HG02973 (cell line): ENCODE measurements around the gene LPCAT2.

Experiments
- ATAC-seq: cut with Tn5 transposase; IDR thresholded peaks from one replicate; pipeline ENCODE4 v1.9.1; 2021; ENCODE audit warnings: moderate library complexity; ENCODE audit not compliant: unreplicated experiment

The LPCAT2 gene

DNA sequence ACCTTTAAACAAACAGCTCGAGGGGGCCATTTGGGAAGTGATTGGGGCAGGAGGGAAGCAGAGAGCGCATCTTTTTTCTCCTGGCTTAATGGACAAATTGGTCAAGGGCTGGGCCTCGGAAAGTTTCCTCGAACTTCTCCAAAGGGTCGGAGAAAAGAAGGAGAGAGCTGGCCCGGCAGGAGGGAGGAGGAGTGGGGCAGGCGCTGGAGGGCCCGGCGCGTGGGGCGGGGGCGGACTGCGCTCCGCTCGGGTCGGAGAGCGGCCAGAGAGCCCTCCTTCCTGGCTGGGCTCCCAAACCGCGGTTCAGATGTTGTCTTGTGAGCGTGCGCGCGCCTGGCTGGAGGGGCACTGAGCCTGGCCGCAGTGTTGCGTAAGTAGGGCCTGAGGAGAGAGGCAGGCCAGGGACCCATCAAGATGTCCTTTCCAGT, 28.6 kb upstream of the LPCAT2 start:
- ATAC-seq, result no peak

DNA sequence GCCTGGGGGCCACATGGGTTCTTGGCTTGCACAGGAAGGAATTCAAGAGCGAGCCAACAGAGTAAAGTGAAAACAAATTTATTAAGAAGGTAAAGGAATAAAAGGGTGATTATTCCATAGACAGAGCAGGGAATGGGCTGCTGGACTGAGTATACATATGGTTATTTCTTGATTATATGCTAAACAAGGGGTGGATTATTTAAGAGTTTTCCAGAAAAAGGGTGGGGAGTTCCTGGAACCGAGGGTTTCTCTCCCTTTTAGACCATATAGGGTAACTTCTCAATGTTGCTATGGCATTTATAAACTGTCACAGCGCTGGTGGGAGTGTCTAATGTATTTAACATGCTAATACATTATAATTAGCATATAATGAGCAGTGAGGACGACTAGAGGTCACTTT, 27.8 kb upstream of the LPCAT2 start:
- ATAC-seq, result no peak

DNA sequence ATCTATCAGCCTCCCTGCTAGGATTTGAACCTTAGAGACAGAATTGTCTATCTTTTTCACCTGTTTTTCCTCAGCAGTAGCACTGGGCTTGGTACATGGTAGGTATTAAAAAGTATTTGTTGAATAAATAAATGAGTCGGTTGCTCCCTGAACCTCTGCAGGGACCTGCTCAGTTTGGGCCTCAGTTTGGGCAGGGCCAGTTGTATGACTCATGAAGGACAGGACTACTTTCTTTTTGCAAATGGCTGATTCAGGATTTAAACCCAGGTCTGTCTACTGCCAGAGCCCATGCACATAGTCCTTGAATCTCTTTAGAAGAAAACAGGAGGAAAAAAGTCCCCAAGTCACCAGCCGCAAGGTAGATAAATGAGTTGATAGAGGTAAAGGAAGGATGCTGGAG, 26.8 kb upstream of the LPCAT2 start:
- no peak for ATAC-seq

DNA sequence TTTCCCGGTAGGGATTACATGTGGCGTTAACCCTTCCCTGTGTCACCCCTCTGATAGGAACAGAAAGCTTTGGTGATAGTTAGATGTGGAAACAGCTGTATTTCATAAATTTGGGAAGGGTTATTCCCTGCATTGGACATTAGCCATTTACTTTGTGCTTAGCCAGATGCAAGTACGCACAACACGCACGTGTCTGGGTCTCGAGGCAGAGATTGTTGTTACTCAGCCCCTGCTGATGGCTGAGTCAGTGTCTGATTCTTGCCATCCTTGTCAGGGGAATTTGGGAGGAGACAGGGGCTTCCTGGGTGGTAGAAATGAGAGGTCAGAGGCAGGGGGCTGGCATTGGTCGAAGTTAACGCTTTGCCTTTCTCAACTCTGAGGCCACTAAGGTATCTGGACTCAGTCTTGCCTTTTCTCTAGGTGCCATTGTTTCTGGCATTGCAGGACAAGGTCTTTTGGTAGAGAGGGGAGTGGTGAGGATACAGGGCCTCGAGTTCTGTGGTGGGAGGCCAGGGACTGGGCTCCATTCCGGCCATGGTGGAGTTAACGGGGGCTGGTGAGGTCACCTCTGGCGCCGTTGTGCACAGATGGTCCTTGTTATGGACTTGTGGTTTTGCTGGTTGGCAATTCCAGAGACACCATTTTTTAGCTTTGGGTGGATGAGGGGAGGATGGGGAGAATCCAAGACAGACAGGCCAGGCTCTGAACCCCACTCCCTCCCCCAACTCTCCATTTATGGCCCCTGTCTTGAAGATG, 21.6 kb upstream of the LPCAT2 start:
- ATAC-seq, result no peak

DNA sequence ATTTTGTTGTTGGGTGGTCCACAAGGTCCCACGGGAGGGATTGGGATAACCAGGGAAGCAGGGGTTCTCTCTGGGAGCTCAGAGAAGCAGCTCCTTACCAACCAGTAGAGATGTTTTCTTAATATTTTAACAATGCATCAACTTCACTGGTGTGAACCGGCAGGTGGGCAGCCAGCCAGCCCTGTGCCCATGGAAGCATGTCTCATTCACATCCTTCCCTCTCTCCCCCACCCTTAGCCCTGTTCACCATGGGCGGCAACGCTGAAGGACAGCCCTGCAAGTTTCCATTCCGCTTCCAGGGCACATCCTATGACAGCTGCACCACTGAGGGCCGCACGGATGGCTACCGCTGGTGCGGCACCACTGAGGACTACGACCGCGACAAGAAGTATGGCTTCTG, 20.6 kb upstream of the LPCAT2 start:
- ATAC-seq, result no peak

DNA sequence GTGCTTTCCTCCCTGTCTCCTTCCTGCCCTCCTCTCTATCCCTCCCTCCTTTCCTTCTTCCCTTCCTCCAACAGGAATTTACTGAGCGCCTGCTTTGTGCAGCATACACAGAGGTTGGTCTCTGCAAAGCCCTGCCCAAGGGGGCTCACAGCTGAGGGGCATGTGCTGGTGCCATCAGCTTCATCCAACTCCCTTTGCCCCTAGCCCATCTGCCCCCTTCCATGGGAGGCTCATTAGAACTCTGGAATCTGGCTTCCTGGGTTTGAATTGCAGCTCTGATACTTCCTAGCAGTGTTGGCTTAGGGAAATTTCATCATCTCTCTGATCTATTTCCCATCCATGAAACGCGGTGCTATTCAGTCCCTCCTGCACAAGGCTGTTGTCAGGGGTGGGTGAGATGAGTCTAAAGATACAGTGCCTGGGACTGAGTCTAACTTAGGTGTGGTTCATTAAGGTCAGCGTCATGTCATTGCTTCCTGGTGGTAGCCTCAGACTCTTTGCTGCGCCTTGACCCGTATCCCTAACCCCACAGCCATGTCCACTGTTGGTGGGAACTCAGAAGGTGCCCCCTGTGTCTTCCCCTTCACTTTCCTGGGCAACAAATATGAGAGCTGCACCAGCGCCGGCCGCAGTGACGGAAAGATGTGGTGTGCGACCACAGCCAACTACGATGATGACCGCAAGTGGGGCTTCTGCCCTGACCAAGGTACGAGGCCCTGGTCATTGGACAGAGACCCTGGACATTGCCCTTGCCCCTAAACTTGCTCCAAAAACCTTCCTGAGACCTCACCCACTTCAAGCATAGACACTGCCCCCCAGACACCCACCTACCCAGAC, 19.5 kb upstream of the LPCAT2 start:
- ATAC-seq, result no peak

DNA sequence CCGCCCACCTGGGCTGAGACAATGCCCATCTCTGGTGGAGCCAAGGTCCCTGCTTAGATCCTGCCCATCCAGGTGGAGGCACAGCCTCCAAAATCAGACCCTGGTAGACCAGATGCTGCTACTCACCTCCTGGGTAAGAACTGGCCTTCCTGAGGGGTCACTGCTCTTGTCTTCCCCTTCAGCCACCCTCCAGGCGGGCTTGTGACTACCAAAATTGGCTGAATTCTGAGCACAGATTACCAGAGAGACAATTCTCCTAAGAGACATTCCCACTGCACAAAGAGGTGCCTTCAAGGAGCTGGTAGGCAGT, 19.0 kb upstream of the LPCAT2 start:
- ATAC-seq, result no peak

DNA sequence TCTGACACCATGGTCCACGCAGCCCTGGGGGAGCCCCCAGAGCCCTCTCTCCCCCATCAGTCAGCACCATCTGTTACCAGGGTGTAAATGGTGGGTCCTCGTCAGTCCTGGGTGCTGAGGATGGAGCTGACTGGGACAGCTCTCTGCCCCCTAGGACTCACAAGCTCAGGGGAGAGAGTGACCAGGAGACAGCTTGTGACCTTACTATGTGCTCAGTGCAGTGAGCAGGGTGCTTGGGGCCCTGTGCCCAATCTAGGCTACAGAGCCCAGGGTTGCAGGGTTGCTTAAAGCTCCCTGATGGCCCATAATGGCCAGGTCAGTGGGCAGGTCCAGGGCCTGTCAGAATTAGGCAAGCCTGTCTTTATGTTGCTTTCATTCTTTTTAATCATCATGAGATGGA, 18.6 kb upstream of the LPCAT2 start:
- no peak for ATAC-seq

DNA sequence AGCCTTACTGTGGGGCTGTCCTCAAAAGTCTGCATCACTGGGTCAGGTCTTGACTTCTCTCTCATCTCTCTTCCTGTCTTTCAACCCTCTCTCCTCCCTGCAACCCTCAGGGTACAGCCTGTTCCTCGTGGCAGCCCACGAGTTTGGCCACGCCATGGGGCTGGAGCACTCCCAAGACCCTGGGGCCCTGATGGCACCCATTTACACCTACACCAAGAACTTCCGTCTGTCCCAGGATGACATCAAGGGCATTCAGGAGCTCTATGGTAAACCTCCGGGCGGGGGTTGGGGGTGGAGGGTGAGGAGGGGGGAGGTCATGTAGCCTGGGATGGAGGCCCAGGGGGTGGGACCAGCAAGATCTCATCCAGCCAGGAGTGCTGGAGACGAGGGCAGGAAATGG, 17.2 kb upstream of the LPCAT2 start:
- no peak for ATAC-seq

DNA sequence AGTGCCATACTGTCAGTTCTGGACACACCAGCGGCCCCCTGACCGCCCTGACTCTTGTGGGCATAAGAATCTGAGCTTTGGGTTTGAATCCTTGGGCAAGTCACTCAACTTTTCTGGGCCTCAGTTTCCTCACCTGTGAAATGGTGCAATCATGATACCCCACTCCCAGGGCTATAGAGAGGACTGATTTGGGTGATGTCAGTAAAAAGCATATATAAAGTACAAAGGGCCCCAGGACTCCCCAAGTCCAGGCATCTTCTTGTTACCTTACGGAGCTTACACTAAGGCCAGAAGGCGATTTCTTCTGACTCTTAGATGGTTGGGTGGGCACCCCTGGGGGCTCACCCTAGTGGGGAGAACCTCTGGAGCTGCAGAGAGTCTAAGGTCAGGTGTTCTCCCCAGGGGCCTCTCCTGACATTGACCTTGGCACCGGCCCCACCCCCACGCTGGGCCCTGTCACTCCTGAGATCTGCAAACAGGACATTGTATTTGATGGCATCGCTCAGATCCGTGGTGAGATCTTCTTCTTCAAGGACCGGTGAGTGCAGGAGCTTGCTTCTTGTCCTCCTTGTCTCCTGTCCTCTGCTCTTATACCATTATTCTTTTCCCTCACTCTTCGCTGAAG, 16.0 kb upstream of the LPCAT2 start:
- no peak for ATAC-seq

DNA sequence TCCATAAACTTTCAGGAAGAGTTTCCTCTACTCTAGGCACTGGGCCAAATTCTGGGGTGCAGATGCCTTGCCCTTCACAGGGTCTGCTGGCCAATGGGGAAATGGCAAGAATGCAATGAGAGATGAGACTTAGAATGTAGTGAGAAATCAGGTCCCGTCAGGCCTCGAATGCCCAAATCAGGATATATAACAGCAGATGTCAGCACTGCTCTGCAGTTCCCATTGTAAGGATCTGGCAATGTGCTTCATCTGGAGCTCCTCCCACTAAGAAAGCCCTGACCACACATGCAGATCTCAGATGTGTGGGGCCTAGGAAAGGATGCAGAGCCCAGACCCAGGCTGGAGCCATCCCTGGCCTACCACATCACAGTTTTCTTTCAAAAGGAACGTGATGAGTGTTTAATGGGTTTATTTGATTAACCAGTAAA, 13.9 kb upstream of the LPCAT2 start:
- ATAC-seq, result no peak

DNA sequence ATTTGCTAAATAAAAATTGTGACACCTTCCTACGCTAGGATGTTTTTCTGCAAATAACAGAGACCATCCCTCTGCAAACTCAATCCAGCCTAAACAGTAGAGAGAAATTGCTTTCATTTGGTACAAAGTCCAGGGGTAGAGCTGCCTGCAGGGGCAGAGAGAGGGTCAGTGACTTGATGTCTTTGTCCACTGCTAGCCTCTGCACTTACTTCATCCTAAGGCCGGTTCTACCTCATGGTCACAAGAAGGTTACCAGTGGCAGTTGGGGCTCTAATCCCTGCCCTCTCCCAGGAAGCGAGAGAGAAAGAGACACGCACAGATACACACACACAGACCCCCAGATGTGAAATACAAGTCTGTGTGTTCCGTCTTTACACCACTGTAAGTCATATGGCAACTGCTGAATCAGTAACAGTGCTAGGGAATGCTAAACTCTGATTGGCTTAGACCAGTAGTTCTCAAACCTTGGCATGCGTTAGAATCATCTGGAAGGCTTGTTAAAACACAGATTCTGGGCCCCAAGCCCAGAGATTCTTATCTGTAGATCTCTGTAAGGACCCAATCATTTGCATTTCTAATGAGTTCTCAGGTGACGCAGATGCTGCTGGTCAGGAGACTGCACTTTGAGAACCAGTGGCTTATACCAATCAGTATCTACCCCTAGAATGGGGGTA, 13.1 kb upstream of the LPCAT2 start:
- no peak for ATAC-seq

DNA sequence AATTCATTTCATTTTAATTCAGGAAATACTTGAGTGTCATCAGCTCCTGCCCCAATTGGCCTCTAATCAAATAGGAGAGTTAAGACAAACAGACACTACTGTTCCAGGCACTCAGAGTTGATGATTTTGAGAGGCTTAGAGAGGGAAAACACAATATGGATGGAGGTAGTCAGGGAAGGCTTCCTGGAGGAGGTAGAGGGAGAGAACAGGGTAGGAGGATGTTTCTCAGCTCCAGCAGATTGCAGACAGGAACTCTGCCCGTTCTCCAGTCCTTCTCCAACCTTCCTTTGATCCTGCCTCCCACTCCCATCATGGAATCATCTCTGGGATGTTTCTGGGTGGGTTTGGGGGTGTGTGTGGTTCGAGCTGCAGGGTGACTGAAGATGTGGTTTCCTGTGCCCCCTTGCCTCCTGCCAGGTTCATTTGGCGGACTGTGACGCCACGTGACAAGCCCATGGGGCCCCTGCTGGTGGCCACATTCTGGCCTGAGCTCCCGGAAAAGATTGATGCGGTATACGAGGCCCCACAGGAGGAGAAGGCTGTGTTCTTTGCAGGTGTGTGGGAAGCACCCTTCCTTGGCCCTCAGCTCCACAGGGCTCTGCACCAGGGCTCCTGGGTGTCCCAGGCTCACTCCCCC, 12.2 kb upstream of the LPCAT2 start:
- ATAC-seq, result no peak

DNA sequence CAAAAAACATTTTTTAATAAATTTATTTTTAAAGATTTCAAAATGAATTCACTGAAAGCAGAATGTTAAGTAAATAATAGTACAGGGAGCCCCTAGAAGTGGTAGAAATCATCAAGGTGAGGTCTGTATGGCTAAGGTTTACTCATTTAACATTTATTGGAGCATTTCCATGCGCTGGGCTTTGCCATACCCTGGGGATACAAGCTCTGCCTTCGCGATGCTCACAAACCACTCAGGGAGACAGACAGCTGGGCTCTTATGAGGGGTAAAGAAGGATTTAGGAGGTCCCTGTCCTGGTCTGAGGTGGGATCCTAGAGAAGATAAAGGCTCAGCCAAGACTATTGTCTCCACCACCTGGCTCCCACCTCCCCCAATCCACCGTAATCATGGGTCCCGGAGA, 11.3 kb upstream of the LPCAT2 start:
- ATAC-seq, result no peak

DNA sequence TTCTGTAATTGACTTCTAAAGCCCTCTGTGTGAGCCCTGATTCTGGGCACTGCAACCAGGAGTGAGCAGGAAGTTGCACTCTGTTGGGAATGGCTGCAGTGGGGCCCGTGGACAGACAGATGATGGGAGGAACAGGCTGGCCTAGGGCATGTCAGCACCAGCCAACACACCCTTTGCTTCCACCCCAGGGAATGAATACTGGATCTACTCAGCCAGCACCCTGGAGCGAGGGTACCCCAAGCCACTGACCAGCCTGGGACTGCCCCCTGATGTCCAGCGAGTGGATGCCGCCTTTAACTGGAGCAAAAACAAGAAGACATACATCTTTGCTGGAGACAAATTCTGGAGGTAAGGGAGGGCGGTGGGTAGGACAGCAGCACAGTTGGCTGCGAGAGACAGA, 10.8 kb upstream of the LPCAT2 start:
- ATAC-seq, result no peak

DNA sequence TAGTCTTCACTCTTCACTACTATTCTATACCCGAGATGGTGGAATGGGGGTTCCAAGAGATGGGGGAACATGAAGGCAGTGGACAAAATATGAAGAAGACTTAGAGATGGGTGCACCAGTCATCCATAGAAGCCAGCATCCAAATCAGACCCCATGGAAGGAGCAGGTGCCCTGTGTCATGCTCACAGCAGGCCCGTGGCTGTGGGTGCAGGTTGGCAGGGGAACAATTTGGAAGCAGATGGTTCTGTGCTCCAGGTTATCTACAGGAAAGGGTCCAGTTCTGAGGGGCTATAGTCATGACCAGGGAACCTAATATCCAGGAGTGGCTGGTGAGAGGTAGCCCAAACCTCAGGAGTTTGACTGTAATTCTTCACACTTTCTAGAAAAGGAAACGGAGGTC, 9.6 kb upstream of the LPCAT2 start:
- ATAC-seq, result no peak

DNA sequence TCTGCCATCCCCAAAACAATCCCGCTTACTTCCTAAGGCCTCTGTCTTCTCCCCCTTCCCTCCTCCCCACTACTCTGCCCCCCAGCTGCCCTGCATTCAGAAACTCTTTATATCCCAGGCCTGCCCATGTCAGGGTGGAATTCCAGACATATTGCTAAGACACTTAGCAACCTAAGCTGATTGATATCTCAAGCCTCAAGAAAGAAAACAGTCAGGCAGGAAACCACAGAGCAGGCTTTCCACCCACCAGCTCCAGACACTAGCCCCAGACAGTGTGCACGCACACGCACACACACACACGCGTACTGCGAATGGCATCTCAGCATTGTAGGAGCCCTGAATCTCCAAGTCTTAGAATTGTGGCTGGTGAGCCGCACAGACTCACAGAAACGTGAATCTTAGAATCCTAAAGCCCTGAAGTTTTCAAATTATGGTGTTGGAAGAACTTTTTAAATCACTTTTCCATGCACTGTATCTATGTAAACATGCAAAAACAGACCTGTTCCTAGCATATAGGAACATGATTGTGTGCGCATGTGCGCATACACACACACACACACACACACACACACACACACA, 8.8 kb upstream of the LPCAT2 start:
- ATAC-seq, result no peak

DNA sequence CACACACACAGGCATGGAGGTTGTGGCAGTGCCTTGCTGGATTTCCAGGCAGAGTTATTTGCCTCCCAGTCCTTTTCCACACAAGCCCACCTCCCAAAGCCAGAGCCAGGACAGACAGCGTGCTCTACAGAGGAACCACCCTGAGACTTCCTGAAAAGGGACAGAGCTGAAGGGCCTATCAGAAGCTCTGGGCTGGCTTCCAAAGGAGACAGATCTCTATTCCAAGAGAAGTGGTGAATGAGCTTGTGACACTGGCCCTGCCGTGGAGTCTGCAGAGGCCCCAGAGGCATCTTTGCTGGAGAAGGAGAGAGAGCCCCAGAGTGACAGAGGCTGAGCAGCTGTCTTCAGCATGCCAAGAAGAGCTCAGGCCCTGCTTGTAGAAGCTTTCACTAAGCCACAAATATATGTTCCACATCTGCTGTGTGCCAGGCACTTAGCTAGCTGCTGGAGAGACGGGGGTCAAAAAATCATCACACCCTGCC, 8.3 kb upstream of the LPCAT2 start:
- ATAC-seq, result no peak

DNA sequence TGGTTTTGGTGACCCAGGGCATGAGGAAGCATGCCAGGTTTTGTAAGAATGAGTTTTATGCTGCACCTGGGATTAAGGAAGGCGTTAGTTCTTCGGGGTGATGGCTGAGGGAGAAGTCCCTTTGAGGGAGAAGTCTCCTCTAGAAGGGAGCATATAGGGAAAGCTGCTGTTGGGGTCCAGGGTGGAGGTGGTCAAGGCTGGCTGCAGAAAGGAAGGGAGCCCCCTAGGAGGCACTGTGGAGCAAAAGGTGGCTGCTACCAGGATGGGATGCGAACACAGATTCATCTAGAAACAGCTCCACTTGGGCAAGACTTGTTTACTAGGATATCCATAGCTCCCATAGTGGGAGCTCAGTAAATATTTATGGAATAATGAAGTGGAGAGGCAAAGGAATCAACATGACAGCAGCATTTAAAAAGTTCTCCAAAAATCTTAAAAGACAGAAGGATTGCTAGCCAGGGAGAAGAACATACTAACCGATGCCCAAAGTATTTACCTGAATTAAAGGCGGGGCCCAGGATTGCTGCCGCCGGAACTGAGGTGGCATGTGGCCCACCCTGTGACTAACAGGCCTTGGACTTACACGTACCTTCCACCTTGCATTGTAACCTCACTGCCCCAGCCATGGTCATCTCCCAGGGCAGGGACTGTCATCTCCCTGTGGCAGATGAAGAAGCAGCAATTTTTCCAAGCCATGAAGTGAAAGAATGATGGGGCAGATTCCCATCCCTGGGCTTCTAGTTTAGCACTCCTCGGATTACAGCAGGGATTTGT, 7.1 kb upstream of the LPCAT2 start:
- ATAC-seq, result no peak
